WTC11 (cell line): ENCODE measurements around the gene ROPN1L. TPM values are rescaled to one million over a fixed set of nuclear protein-coding genes. Genes with fewer than 3 reads are reported as not detected.
"Not testable (repeated sequence)": the region's sequence is repeated elsewhere in the genome, so short reads cannot be mapped to it uniquely, and the experiment has no call there.

ENCODE experiments used
- ATAC-seq: fragments of 200-7000 bp; cut with Tn5 transposase; 2 replicates; pipeline ENCODE4 v1.10.0; 2021; ENCODE audit warnings: mild to moderate bottlenecking, moderate library complexity
- CTCF ChIA-PET: fragments of 300-600 bp; sonication (Branson Sonifier 250); formaldehyde crosslinking; loops from one replicate; lab custom pipeline; 2021; ENCODE audit warnings: antibody characterized with exemption; lab: Charles Lee
- POLR2A ChIA-PET: fragments of 350-600 bp; sonication (Branson Sonifier 250); formaldehyde crosslinking; loops from one replicate; lab custom pipeline; 2021; ENCODE audit warnings: antibody characterized with exemption; lab: Charles Lee
- DNase-seq: peaks from one replicate; pipeline ENCODE4 v3.0.0; 2021; ENCODE audit warnings: low spot score
- H3K27ac Mint-ChIP-seq: 2 replicates; pipeline ENCODE4 v1.8.0; 2021; ENCODE audit warnings: mixed read lengths
- H3K27me3 Mint-ChIP-seq: 2 replicates; pipeline ENCODE4 v1.8.0; 2021; ENCODE audit warnings: low read depth, mild to moderate bottlenecking, moderate library complexity, mixed read lengths
- H3K36me3 Mint-ChIP-seq: 2 replicates; pipeline ENCODE4 v1.8.0; 2021; ENCODE audit warnings: mixed read lengths
- H3K4me1 Mint-ChIP-seq: 2 replicates; pipeline ENCODE4 v1.8.0; 2022; ENCODE audit warnings: mixed read lengths
- H3K4me3 Mint-ChIP-seq: 2 replicates; pipeline ENCODE4 v1.8.0; 2021; ENCODE audit warnings: mild to moderate bottlenecking, moderate library complexity, mixed read lengths
- H3K9me3 Mint-ChIP-seq: 2 replicates; pipeline ENCODE4 v1.8.0; 2021; ENCODE audit warnings: mixed read lengths
- CDX4 ChIP-seq: fragments of 250-450 bp; sonication (Bioruptor Pico); IDR thresholded peaks from 2 replicates; pipeline ENCODE4 v1.9.0; 2021; ENCODE audit warnings: moderate library complexity, mild to moderate bottlenecking, inconsistent platforms, borderline replicate concordance
- E2F1 ChIP-seq: sonication (generic); formaldehyde crosslinking; IDR thresholded peaks from 2 replicates; pipeline ENCODE4 v1.8.0; 2022; ENCODE audit warnings: mild to moderate bottlenecking, missing genetic modification reagents
- FOXJ3 ChIP-seq: sonication (generic); formaldehyde crosslinking; IDR thresholded peaks from 2 replicates; pipeline ENCODE4 v1.9.0; 2021; ENCODE audit warnings: missing genetic modification reagents, mild to moderate bottlenecking, borderline replicate concordance
- HMGA2 ChIP-seq: fragments of 250-450 bp; sonication (Bioruptor Pico); IDR thresholded peaks from 2 replicates; pipeline ENCODE4 v1.4.0; 2021; ENCODE audit warnings: mild to moderate bottlenecking, moderate library complexity
- MYBL2 ChIP-seq: sonication (generic); formaldehyde crosslinking; IDR thresholded peaks from 2 replicates; pipeline ENCODE4 v1.8.1; 2023; ENCODE audit warnings: mild to moderate bottlenecking, moderate library complexity, missing genetic modification reagents
- NR3C1 ChIP-seq: sonication (generic); formaldehyde crosslinking; conservative IDR thresholded peaks from 2 replicates; pipeline ENCODE4 v1.8.1; 2023; ENCODE audit warnings: low read depth, mild to moderate bottlenecking, missing genetic modification reagents
- PREB ChIP-seq: sonication (generic); formaldehyde crosslinking; IDR thresholded peaks from 2 replicates; pipeline ENCODE4 v1.8.1; 2022; ENCODE audit warnings: mild to moderate bottlenecking, missing genetic modification reagents, moderate library complexity, borderline replicate concordance
- SMAD4 ChIP-seq: sonication (generic); formaldehyde crosslinking; IDR thresholded peaks from 2 replicates; pipeline ENCODE4 v1.8.0; 2022; ENCODE audit warnings: mild to moderate bottlenecking, missing genetic modification reagents
- SOX15 ChIP-seq: fragments of 250-450 bp; sonication (Bioruptor Pico); IDR thresholded peaks from 2 replicates; pipeline ENCODE4 v1.9.0; 2021; ENCODE audit warnings: mild to moderate bottlenecking
- ZBTB43 ChIP-seq: sonication (generic); formaldehyde crosslinking; IDR thresholded peaks from 2 replicates; pipeline ENCODE4 v1.8.1; 2023; ENCODE audit warnings: mild to moderate bottlenecking, missing genetic modification reagents
- ZNF121 ChIP-seq: sonication (generic); formaldehyde crosslinking; IDR thresholded peaks from 2 replicates; pipeline ENCODE4 v1.8.0; 2023; ENCODE audit warnings: missing genetic modification reagents
- ZNF512 ChIP-seq: sonication (generic); formaldehyde crosslinking; IDR thresholded peaks from 2 replicates; pipeline ENCODE4 v1.8.1; 2022; ENCODE audit warnings: missing genetic modification reagents, borderline replicate concordance
- total RNA-seq: library from RNA; stranded (reverse); gene quantifications from 3 replicates; pipeline ENCODE4 v1.2.3, GENCODE V29; 2021

ROPN1L gene
- total RNA-seq, 1 experiment from 2014 or later: not detected

GRCh38 chr5:10490927-10491672, 49.4 kb downstream of the ROPN1L start (continued):
- TF ChIP-seq E2F1 (no peak), SMAD4 (CRISPR knock-in tag) (no peak), SOX15 (CRISPR knock-in tag) (no peak)

- CTCF ChIA-PET: no interaction called here
- Mint-ChIP-seq H3K4me3 (no peak overlapping the region), H3K36me3 (peaks cover 18% of the 10 kb centered on the region), H3K4me1 (peaks cover 11% of the 10 kb centered on the region)
- POLR2A ChIA-PET: no interaction called here
- TF ChIP-seq MYBL2 (CRISPR knock-in tag) (no peak), FOXJ3 (CRISPR knock-in tag) (no peak)
- TF ChIP-seq, all 79 proteins: peak for 0
- H3K27ac Mint-ChIP-seq: no peak overlapping the region
- H3K27me3 Mint-ChIP-seq: no peaks in the 10 kb centered on the region
- ATAC-seq (no peak), DNase-seq (no peak)
- H3K9me3 Mint-ChIP-seq: peaks cover 31% of the 10 kb centered on the region
Observed at GRCh38 chr5:10491673-10492026, 50.0 kb downstream of the ROPN1L start.

GRCh38 chr5:10493884-10494283, 52.2 kb downstream of the ROPN1L start:
- Mint-ChIP-seq H3K9me3 (peaks cover 31% of the 10 kb centered on the region), H3K4me1 (peaks cover 11% of the 10 kb centered on the region), H3K4me3 (no peak overlapping the region), H3K27me3 (no peaks in the 10 kb centered on the region), H3K36me3 (peaks cover 18% of the 10 kb centered on the region), H3K27ac (no peak overlapping the region)
- ChIA-PET POLR2A (no interaction called here), CTCF (interaction anchor here (1.5 kb wide), 1 partner anchor 8 kb away, joined by 5 read pairs; no protein-coding TSS in a partner anchor)
- TF ChIP-seq NR3C1 (no peak), CDX4 (no peak), ZNF512 (CRISPR knock-in tag) (no peak), E2F1 (no peak), PREB (CRISPR knock-in tag) (no peak)
- ATAC-seq: no peak
- no peak for DNase-seq

- not testable (repeated sequence) for DNase-seq
- H3K9me3 Mint-ChIP-seq: peaks cover 31% of the 10 kb centered on the region
Observed at GRCh38 chr5:10494497-10494896, 52.8 kb downstream of the ROPN1L start.

GRCh38 chr5:10497554-10497953, 55.9 kb downstream of the ROPN1L start:
- peaks cover 18% of the 10 kb centered on the region for H3K36me3 Mint-ChIP-seq
- H3K4me3 Mint-ChIP-seq: no peak overlapping the region
- H3K9me3 Mint-ChIP-seq: peaks cover 27% of the 10 kb centered on the region
- ATAC-seq (no peak), DNase-seq (no peak)
- ChIA-PET POLR2A (interaction anchor here (1.3 kb wide), 1 partner anchor 130 kb away, joined by 4 read pairs; no protein-coding TSS in a partner anchor), CTCF (interaction anchor here (1.4 to 2.1 kb wide), 4 partner anchors 11 to 139 kb away, joined by 6 to 10 read pairs (median 7); no protein-coding TSS in a partner anchor)
- no peaks in the 10 kb centered on the region for H3K27me3 Mint-ChIP-seq
- H3K4me1 Mint-ChIP-seq: peaks cover 5% of the 10 kb centered on the region
- no peak overlapping the region for H3K27ac Mint-ChIP-seq
- TF ChIP-seq ZNF121 (CRISPR knock-in tag) (no peak), MYBL2 (CRISPR knock-in tag) (no peak), HMGA2 (CRISPR knock-in tag) (no peak), E2F1 (no peak), ZBTB43 (no peak)

More at GRCh38 chr5:10494497-10494896, 52.8 kb downstream of the ROPN1L start:
- H3K27me3 Mint-ChIP-seq, H3K4me3 Mint-ChIP-seq, POLR2A ChIA-PET, H3K27ac Mint-ChIP-seq, CTCF ChIA-PET, ATAC-seq: not testable (repeated sequence)
- H3K4me1 Mint-ChIP-seq: peaks cover 11% of the 10 kb centered on the region
- peaks cover 18% of the 10 kb centered on the region for H3K36me3 Mint-ChIP-seq
